B cell (primary cell): ENCODE results near the gene PTH1R. TPM values are rescaled to one million over a fixed set of nuclear protein-coding genes. Genes with fewer than 3 reads are reported as not detected.

Source experiments
- ATAC-seq: fragments of 200-7000 bp; cut with Tn5 transposase; one replicate; pipeline ENCODE4 v1.10.0; 2021; ENCODE audit warnings: low read depth, mild to moderate bottlenecking, moderate number of reproducible peaks, moderate library complexity
- CTCF ChIA-PET: fragments of 350-600 bp; sonication (Branson Sonifier 250); formaldehyde crosslinking; loops from one replicate; lab custom pipeline; 2021; ENCODE audit warnings: antibody characterized with exemption, inconsistent platforms; lab: Charles Lee
- POLR2A ChIA-PET: fragments of 350-600 bp; sonication (Branson Sonifier 250); formaldehyde crosslinking; loops from one replicate; lab custom pipeline; 2021; ENCODE audit warnings: antibody characterized with exemption; lab: Charles Lee
- DNase-seq: peaks from one replicate; pipeline ENCODE4 v3.0.0; 2013
- H2AFZ ChIP-seq: 2 replicates; pipeline ENCODE4 v1.6.1; 2012; ENCODE audit warnings: mild to moderate bottlenecking, low read depth, low read length; ENCODE audit not compliant: insufficient read depth, poor library complexity, severe bottlenecking
- H3K27ac ChIP-seq, 2 donors: 1 replicate in 1 of 2; 2 replicates in 1 of 2; pipeline ENCODE4 v1.5.1; 2012 to 2013; ENCODE audit warnings: low read length in 2 of 2, mild to moderate bottlenecking in 2 of 2, moderate library complexity in 1 of 2
- H3K27me3 ChIP-seq, 4 experiments: fragments of 200-600 bp in 1 of 4; sonication (generic) in 1 of 4; replicated peaks in 1 of 4; 1 replicate in 2 of 4; 2 replicates in 2 of 4; pipeline versions ENCODE4 v1.6.1 to v1.7.0; 2013 to 2016; ENCODE audit warnings: low read length in 3 of 4, mild to moderate bottlenecking in 2 of 4, mixed read lengths in 1 of 4, moderate library complexity in 1 of 4; ENCODE audit not compliant: insufficient read depth in 4 of 4, control insufficient read depth in 3 of 4; ENCODE audit errors: control extremely low read depth in 1 of 4
- H3K36me3 ChIP-seq, 2 experiments: replicated peaks in 1 of 2; 1 replicate in 1 of 2; 2 replicates in 1 of 2; pipeline versions ENCODE4 v1.6.1 to v1.7.1; 2013; ENCODE audit warnings: low read length in 1 of 2; ENCODE audit not compliant: insufficient read depth in 2 of 2, control insufficient read depth in 1 of 2; ENCODE audit errors: control extremely low read depth in 1 of 2, extremely low read depth in 1 of 2
- H3K4me1 ChIP-seq, 2 donors: fragments of 200-600 bp in 1 of 2; sonication (generic) in 1 of 2; 1 replicate in 1 of 2; 2 replicates in 1 of 2; pipeline versions ENCODE4 v1.5.1 to v1.6.1; 2013 to 2017; ENCODE audit warnings: low read length in 2 of 2; ENCODE audit not compliant: control insufficient read depth in 2 of 2, insufficient read depth in 2 of 2
- H3K4me2 ChIP-seq: replicated peaks from 2 replicates; pipeline ENCODE3; 2012; ENCODE audit warnings: mild to moderate bottlenecking, low read depth, low read length; ENCODE audit not compliant: poor library complexity, severe bottlenecking
- H3K4me3 ChIP-seq, 5 experiments: fragments of 200-600 bp in 1 of 5; sonication (generic) in 1 of 5; 1 replicate in 3 of 5; 2 replicates in 2 of 5; pipeline versions ENCODE4 v1.5.1 to v1.7.0; 2011 to 2016; ENCODE audit warnings: low read length in 4 of 5, mild to moderate bottlenecking in 4 of 5, low read depth in 2 of 5, control low read depth in 1 of 5, moderate library complexity in 1 of 5; ENCODE audit not compliant: insufficient read depth in 1 of 5; ENCODE audit errors: control extremely low read depth in 1 of 5, extremely low read depth in 1 of 5
- H3K79me2 ChIP-seq: fragments of 200-600 bp; sonication (generic); one replicate; pipeline ENCODE4 v1.6.0; 2016; ENCODE audit warnings: low read length; ENCODE audit not compliant: control insufficient read depth, insufficient read depth
- H3K9ac ChIP-seq: fragments of 200-600 bp; sonication (generic); 2 replicates; pipeline ENCODE4 v1.6.1; 2017; ENCODE audit warnings: mild to moderate bottlenecking, low read length, moderate library complexity
- H3K9me3 ChIP-seq, 3 donors: one replicate each; pipeline versions ENCODE4 v1.6.1 to v1.7.1; 2013; ENCODE audit warnings: low read length in 2 of 3; ENCODE audit not compliant: control insufficient read depth in 2 of 3, insufficient read depth in 1 of 3; ENCODE audit errors: control extremely low read depth in 1 of 3
- H4K20me1 ChIP-seq: 2 replicates; pipeline ENCODE4 v1.6.0; 2012; ENCODE audit warnings: mild to moderate bottlenecking, low read length; ENCODE audit not compliant: insufficient read depth, control insufficient read depth, poor library complexity, severe bottlenecking
- H3K27ac Mint-ChIP-seq: one replicate; pipeline ENCODE4 v1.8.0; 2021; ENCODE audit warnings: mixed read lengths
- H3K27me3 Mint-ChIP-seq: one replicate; pipeline ENCODE4 v1.8.0; 2021; ENCODE audit warnings: mixed read lengths
- H3K4me1 Mint-ChIP-seq: one replicate; pipeline ENCODE4 v1.8.0; 2021; ENCODE audit warnings: mixed read lengths
- H3K4me3 Mint-ChIP-seq: one replicate; pipeline ENCODE4 v1.8.0; 2021; ENCODE audit warnings: mixed read lengths
- H3K9me3 Mint-ChIP-seq: one replicate; pipeline ENCODE4 v1.8.0; 2022; ENCODE audit warnings: mixed read lengths; ENCODE audit not compliant: insufficient read depth
- CTCF ChIP-seq: fragments of 200-600 bp; IDR thresholded peaks from one replicate; pipeline ENCODE4 v1.8.0; 2022; ENCODE audit warnings: antibody characterized with exemption, mild to moderate bottlenecking
- EZH2 ChIP-seq: IDR thresholded peaks from 2 replicates; pipeline ENCODE4 v1.6.1; 2012; ENCODE audit warnings: borderline replicate concordance, low read depth, mild to moderate bottlenecking, moderate library complexity, low read length; ENCODE audit not compliant: insufficient read depth, poor library complexity, severe bottlenecking
- WGBS: methylation state at CpG from one replicate; pipeline ENCODE4 v1.1.5; 2013; ENCODE audit warnings: missing lambda C conversion rate; ENCODE audit not compliant: insufficient coverage; 5-methylcytosine and 5-hydroxymethylcytosine counted together
- intact Hi-C: fragments of 100-400 bp; cut with micrococcal nuclease; formaldehyde crosslinking; loops from one replicate; pipeline ENCODE4 v1.10.0; 2022
- polyA plus RNA-seq: library from polyadenylated mRNA; depleted of rRNA; stranded (reverse); fragments of >200 nt; gene quantifications from 2 replicates; pipeline ENCODE4 v1.2.3, GENCODE V29; 2012
- total RNA-seq, 2 donors: library from RNA; stranded (reverse); fragments of 120-200 nt in 1 of 2; gene quantifications; 1 replicate in 1 of 2; 2 replicates in 1 of 2; pipeline versions ENCODE4 v1.2.3 to v1.2.4, GENCODE V29; 2013 to 2022

The PTH1R gene
- total and polyA plus RNA-seq, 2 donors (not counting 1 experiment from before 2014, with no cell fraction given) = not detected

- no peaks in the 10 kb centered on the region for H3K79me2 ChIP-seq
- no peak overlapping the region for H3K4me3 ChIP-seq
- H3K27me3 Mint-ChIP-seq = no peaks in the 10 kb centered on the region
- no peak overlapping the region for H3K4me2 ChIP-seq
- H3K27me3 ChIP-seq = peaks cover 0 to 2% (median 0%) of the 10 kb centered on the region in 4 experiments
- H3K36me3 ChIP-seq = no peaks in the 10 kb centered on the region
- H3K27ac ChIP-seq = no peak overlapping the region
- peaks cover 7% of the 10 kb centered on the region for H3K4me1 Mint-ChIP-seq
- no peak overlapping the region for H3K27ac Mint-ChIP-seq
- H3K9ac ChIP-seq = no peak overlapping the region
- 90% methylated on average over 11 of the region's 12 CpGs for WGBS
- ATAC-seq (no peak), DNase-seq (no peak)
- intact Hi-C loops = no loop called here
- H3K9me3 ChIP-seq = no peaks in the 10 kb centered on the region
- ChIA-PET CTCF (no interaction called here), POLR2A (no interaction called here)
- H3K4me3 Mint-ChIP-seq = no peak overlapping the region
- H3K9me3 Mint-ChIP-seq = no peaks in the 10 kb centered on the region
- TF ChIP-seq CTCF (no peak), EZH2 (no peak)
- H3K4me1 ChIP-seq = peaks cover 9 to 12% of the 10 kb centered on the region in 2 donors
- no peak overlapping the region for H2AFZ ChIP-seq
- H4K20me1 ChIP-seq = peaks cover 9% of the 10 kb centered on the region
Observed at GRCh38 chr3:46907271-46907670, 29.8 kb downstream of the PTH1R start.

GRCh38 chr3:46907960-46908293, 30.4 kb downstream of the PTH1R start:
- no peak overlapping the region for H3K4me2 ChIP-seq
- no peaks in the 10 kb centered on the region for H3K79me2 ChIP-seq
- peaks cover 9% of the 10 kb centered on the region for H4K20me1 ChIP-seq
- peaks cover 0 to 2% (median 0%) of the 10 kb centered on the region in 4 experiments for H3K27me3 ChIP-seq
- H3K4me1 ChIP-seq = peaks cover 9 to 12% of the 10 kb centered on the region in 2 donors
- WGBS = 83% methylated on average over 1 of the region's 1 CpG
- Mint-ChIP-seq H3K27me3 (no peaks in the 10 kb centered on the region), H3K4me1 (peaks cover 7% of the 10 kb centered on the region), H3K9me3 (no peaks in the 10 kb centered on the region), H3K27ac (no peak overlapping the region), H3K4me3 (no peak overlapping the region)
- H3K9ac ChIP-seq = no peak overlapping the region
- ATAC-seq = no peak
- ChIA-PET POLR2A (no interaction called here), CTCF (interaction anchor here (2.2 kb wide), 1 partner anchor 202 kb away, joined by 16 read pairs; no protein-coding TSS in a partner anchor)
- H3K36me3 ChIP-seq = no peaks in the 10 kb centered on the region
- H3K4me3 ChIP-seq = no peak overlapping the region
- H3K27ac ChIP-seq = no peak overlapping the region
- no peak overlapping the region for H2AFZ ChIP-seq
- intact Hi-C loops = loop anchor here (2.0 kb wide), 1 partner anchor 19 kb away; no protein-coding TSS in a partner anchor
- DNase-seq = no peak
- TF ChIP-seq EZH2 (no peak), CTCF (no peak)
- no peaks in the 10 kb centered on the region for H3K9me3 ChIP-seq
